ENCODE measurements around the gene PTPRA.

The PTPRA gene

GRCh38 chr20:2995796-2996195, 122.5 kb downstream of the PTPRA start:
- Histone ChIP-seq H3K4me2 (ENCODE audit: low read length) (no peak overlapping the region), H3K9me2 (replicated peaks; ENCODE audit: control insufficient read depth, low read length) (no peaks in the 10 kb centered on the region), H3F3A (ENCODE audit: control insufficient read depth, insufficient read depth) (no peaks in the 10 kb centered on the region; the same call in 1 of the 2 replicates), H3K4me1 (ENCODE audit: control insufficient read depth, low read length) (no peaks in the 10 kb centered on the region), H3K27ac (ENCODE audit: low read depth, low read length) (no peak overlapping the region), H3K27me3 (ENCODE audit: control insufficient read depth, low read length) (no peaks in the 10 kb centered on the region), H4K20me1 (ENCODE audit: control insufficient read depth, insufficient read depth, low read depth, low read length) (no peaks in the 10 kb centered on the region), H3K9me3 (ENCODE audit: control insufficient read depth, insufficient read depth, low read length) (no peaks in the 10 kb centered on the region), H3K36me3 (ENCODE audit: control insufficient read depth, low read length) (peaks cover 27% of the 10 kb centered on the region), H3K79me2 (ENCODE audit: control insufficient read depth, low read length) (no peaks in the 10 kb centered on the region), H3K4me3 (ENCODE audit: low read length) (no peak overlapping the region)
- TF ChIP-seq CTCF (IDR thresholded peaks at IDR 0.05; ENCODE audit: low read depth, low read length, poor library complexity, severe bottlenecking) (no peak), EZH2phosphoT487 (IDR thresholded peaks at IDR 0.05; ENCODE audit: borderline replicate concordance, low read length) (no peak)

GRCh38 chr20:2998728-2999127, 125.4 kb downstream of the PTPRA start:
- H3K9me2 ChIP-seq (replicated peaks; ENCODE audit: control insufficient read depth, low read length): no peaks in the 10 kb centered on the region
- no peak overlapping the region for H3K4me2 ChIP-seq (ENCODE audit: low read length)
- H3K4me1 ChIP-seq (ENCODE audit: control insufficient read depth, low read length): no peaks in the 10 kb centered on the region
- H3K4me3 ChIP-seq (ENCODE audit: low read length): no peak overlapping the region
- no peak overlapping the region for H3K27ac ChIP-seq (ENCODE audit: low read depth, low read length)
- no peaks in the 10 kb centered on the region for H3K79me2 ChIP-seq (ENCODE audit: control insufficient read depth, low read length)
- no peaks in the 10 kb centered on the region for H3K27me3 ChIP-seq (ENCODE audit: control insufficient read depth, low read length)
- peaks cover 5% of the 10 kb centered on the region; the same call in 1 of the 2 replicates for H3K36me3 ChIP-seq (ENCODE audit: control insufficient read depth, low read length)
- H3F3A ChIP-seq (ENCODE audit: control insufficient read depth, insufficient read depth): no peaks in the 10 kb centered on the region; the same call in 1 of the 2 replicates
- H4K20me1 ChIP-seq (ENCODE audit: control insufficient read depth, insufficient read depth, low read depth, low read length): no peaks in the 10 kb centered on the region
- no peak for TF ChIP-seq EZH2phosphoT487 (IDR thresholded peaks at IDR 0.05; ENCODE audit: borderline replicate concordance, low read length)
- no peak for TF ChIP-seq CTCF (IDR thresholded peaks at IDR 0.05; ENCODE audit: low read depth, low read length, poor library complexity, severe bottlenecking)
- H3K9me3 ChIP-seq (ENCODE audit: control insufficient read depth, insufficient read depth, low read length): no peaks in the 10 kb centered on the region

GRCh38 chr20:3000852-3001523, 127.7 kb downstream of the PTPRA start:
- no peaks in the 10 kb centered on the region for H3K9me3 ChIP-seq (ENCODE audit: control insufficient read depth, insufficient read depth, low read length)

More at GRCh38 chr20:3000852-3001523, 127.7 kb downstream of the PTPRA start:
- Histone ChIP-seq H3F3A (ENCODE audit: control insufficient read depth, insufficient read depth) (no peaks in the 10 kb centered on the region; the same call in 1 of the 2 replicates), H3K9me2 (replicated peaks; ENCODE audit: control insufficient read depth, low read length) (no peaks in the 10 kb centered on the region), H3K4me2 (ENCODE audit: low read length) (no peak overlapping the region), H3K36me3 (ENCODE audit: control insufficient read depth, low read length) (peaks cover 9% of the 10 kb centered on the region), H3K4me3 (ENCODE audit: low read length) (no peak overlapping the region), H3K4me1 (ENCODE audit: control insufficient read depth, low read length) (no peaks in the 10 kb centered on the region), H3K79me2 (ENCODE audit: control insufficient read depth, low read length) (no peaks in the 10 kb centered on the region), H3K27me3 (ENCODE audit: control insufficient read depth, low read length) (no peaks in the 10 kb centered on the region), H3K27ac (ENCODE audit: low read depth, low read length) (no peak overlapping the region), H4K20me1 (ENCODE audit: control insufficient read depth, insufficient read depth, low read depth, low read length) (no peaks in the 10 kb centered on the region)
- TF ChIP-seq CTCF (IDR thresholded peaks at IDR 0.05; ENCODE audit: low read depth, low read length, poor library complexity, severe bottlenecking) (peak; percentile 59), EZH2phosphoT487 (IDR thresholded peaks at IDR 0.05; ENCODE audit: borderline replicate concordance, low read length) (no peak)
